ENCODE measurements around the gene NRN1L. TPM values are rescaled to one million over a fixed set of nuclear protein-coding genes. Genes with fewer than 3 reads are reported as not detected.

Gene NRN1L
- total RNA-seq, 2 donors from 2014 or later: 1.2 TPM; not detected in 1

GRCh38 chr16:67924140-67924906, 39.6 kb downstream of the NRN1L start:
- no peaks in the 10 kb centered on the region for H3K36me3 Mint-ChIP-seq
- ATAC-seq (peak in 1 of 2 donors; percentile 3), DNase-seq (ENCODE audit: low spot score) (no peak)
- H3K4me3 Mint-ChIP-seq: no peak overlapping the region
- H3K27ac Mint-ChIP-seq: no peak overlapping the region
- peaks cover 0 to 12% of the 10 kb centered on the region in 2 donors for H3K4me1 Mint-ChIP-seq (ENCODE audit: low read depth in 2 of 2)
- H3K9me3 Mint-ChIP-seq: no peaks in the 10 kb centered on the region
- no peaks in the 10 kb centered on the region for H3K27me3 Mint-ChIP-seq

- peaks cover 0 to 12% of the 10 kb centered on the region in 2 donors for H3K4me1 Mint-ChIP-seq (ENCODE audit: low read depth in 2 of 2)
- no peaks in the 10 kb centered on the region for H3K27me3 Mint-ChIP-seq
- no peaks in the 10 kb centered on the region for H3K9me3 Mint-ChIP-seq
- no peak for ATAC-seq
- peak overlapping the region in 1 of 2 donors; percentile 39 for H3K27ac Mint-ChIP-seq
- no peak for DNase-seq (ENCODE audit: low spot score)
- H3K36me3 Mint-ChIP-seq: no peaks in the 10 kb centered on the region
- H3K4me3 Mint-ChIP-seq: no peak overlapping the region
Measured at GRCh38 chr16:67926181-67926750, 41.6 kb downstream of the NRN1L start.

- Mint-ChIP-seq H3K36me3 (no peaks in the 10 kb centered on the region), H3K27me3 (no peaks in the 10 kb centered on the region), H3K4me1 (ENCODE audit: low read depth in 2 of 2) (peaks cover 0 to 10% of the 10 kb centered on the region in 2 donors), H3K4me3 (no peak overlapping the region), H3K9me3 (no peaks in the 10 kb centered on the region), H3K27ac (no peak overlapping the region)
- ATAC-seq (no peak), DNase-seq (ENCODE audit: low spot score) (no peak)
Measured at GRCh38 chr16:67927131-67927941, 42.7 kb downstream of the NRN1L start.

GRCh38 chr16:67928147-67928546, 43.5 kb downstream of the NRN1L start:
- ATAC-seq: no peak
- no peak for DNase-seq (ENCODE audit: low spot score)
- Mint-ChIP-seq H3K27ac (no peak overlapping the region), H3K4me1 (ENCODE audit: low read depth in 2 of 2) (peaks cover 0 to 9% of the 10 kb centered on the region in 2 donors), H3K9me3 (no peaks in the 10 kb centered on the region), H3K36me3 (no peaks in the 10 kb centered on the region), H3K27me3 (no peaks in the 10 kb centered on the region), H3K4me3 (no peak overlapping the region)

- Mint-ChIP-seq H3K36me3 (no peaks in the 10 kb centered on the region), H3K9me3 (no peaks in the 10 kb centered on the region), H3K27ac (no peak overlapping the region), H3K4me1 (ENCODE audit: low read depth in 2 of 2) (peaks cover 1 to 9% of the 10 kb centered on the region in 2 donors), H3K27me3 (no peaks in the 10 kb centered on the region), H3K4me3 (no peak overlapping the region)
- ATAC-seq: peak; percentile 71
- peak; percentile 77 for DNase-seq (ENCODE audit: low spot score)
Measured at GRCh38 chr16:67928561-67929364, 44.1 kb downstream of the NRN1L start.

- no peak for DNase-seq (ENCODE audit: low spot score)
- Mint-ChIP-seq H3K9me3 (no peaks in the 10 kb centered on the region), H3K4me1 (ENCODE audit: low read depth in 2 of 2) (peaks cover 10 to 13% of the 10 kb centered on the region in 2 donors), H3K36me3 (peaks cover 3% of the 10 kb centered on the region), H3K4me3 (no peak overlapping the region), H3K27ac (no peak overlapping the region), H3K27me3 (no peaks in the 10 kb centered on the region)
- no peak for ATAC-seq
Measured at GRCh38 chr16:67930191-67930590, 45.5 kb downstream of the NRN1L start.

- no peaks in the 10 kb centered on the region for H3K9me3 Mint-ChIP-seq
- peaks cover 16 to 19% of the 10 kb centered on the region in 2 donors for H3K4me1 Mint-ChIP-seq (ENCODE audit: low read depth in 2 of 2)
- no peaks in the 10 kb centered on the region for H3K27me3 Mint-ChIP-seq
- ATAC-seq (no peak), DNase-seq (ENCODE audit: low spot score) (no peak)
- H3K36me3 Mint-ChIP-seq: peaks cover 9% of the 10 kb centered on the region
- H3K27ac Mint-ChIP-seq: no peak overlapping the region
- H3K4me3 Mint-ChIP-seq: no peak overlapping the region
Measured at GRCh38 chr16:67930678-67931211, 46.1 kb downstream of the NRN1L start.

GRCh38 chr16:67931712-67932461, 47.2 kb downstream of the NRN1L start, which contains the start of gene CTRL:
Gene CTRL, minus strand, starts transcription at chr16:67931862. Its CDS starts 10 bp downstream, at chr16:67931852.
- peaks cover 19 to 22% of the 10 kb centered on the region in 2 donors for H3K4me1 Mint-ChIP-seq (ENCODE audit: low read depth in 2 of 2)
- no peak within 1 kb of the TSS for H3K4me3 Mint-ChIP-seq
- peaks cover 15% of the 10 kb centered on the region for H3K36me3 Mint-ChIP-seq
- DNase-seq (ENCODE audit: low spot score): no peak
- no peaks in the 10 kb centered on the region for H3K27me3 Mint-ChIP-seq
- no peak for ATAC-seq
- no peak within 1 kb of the TSS for H3K27ac Mint-ChIP-seq
- no peaks in the 10 kb centered on the region for H3K9me3 Mint-ChIP-seq

- H3K27me3 Mint-ChIP-seq: no peaks in the 10 kb centered on the region
- peaks cover 24 to 28% of the 10 kb centered on the region in 2 donors for H3K4me1 Mint-ChIP-seq (ENCODE audit: low read depth in 2 of 2)
- H3K4me3 Mint-ChIP-seq: no peak overlapping the region
- H3K9me3 Mint-ChIP-seq: no peaks in the 10 kb centered on the region
- peaks cover 16% of the 10 kb centered on the region for H3K36me3 Mint-ChIP-seq
- DNase-seq (ENCODE audit: low spot score) (no peak), ATAC-seq (no peak)
- H3K27ac Mint-ChIP-seq: no peak overlapping the region
Measured at GRCh38 chr16:67932462-67932840, 47.8 kb downstream of the NRN1L start.

GRCh38 chr16:67933805-67934204, 49.1 kb downstream of the NRN1L start:
- no peak for DNase-seq (ENCODE audit: low spot score)
- Mint-ChIP-seq H3K4me1 (ENCODE audit: low read depth in 2 of 2) (peaks cover 25% of the 10 kb centered on the region in 2 donors), H3K36me3 (peaks cover 16% of the 10 kb centered on the region), H3K4me3 (peak overlapping the region; percentile 92), H3K9me3 (no peaks in the 10 kb centered on the region), H3K27me3 (no peaks in the 10 kb centered on the region), H3K27ac (peak overlapping the region; percentile 43 to 92)
- no peak for ATAC-seq

GRCh38 chr16:67934306-67935100, 49.8 kb downstream of the NRN1L start:
- Mint-ChIP-seq H3K36me3 (peaks cover 16% of the 10 kb centered on the region), H3K4me3 (peak overlapping the region; percentile 92), H3K4me1 (ENCODE audit: low read depth in 2 of 2) (peaks cover 25% of the 10 kb centered on the region in 2 donors), H3K9me3 (no peaks in the 10 kb centered on the region), H3K27ac (peak overlapping the region; percentile 92 to 96), H3K27me3 (no peaks in the 10 kb centered on the region)
- ATAC-seq (no peak), DNase-seq (ENCODE audit: low spot score) (no peak)

GRCh38 chr16:67935101-67935401, 50.4 kb downstream of the NRN1L start:
- peak overlapping the region; percentile 92 for H3K4me3 Mint-ChIP-seq
- H3K27ac Mint-ChIP-seq: peak overlapping the region; percentile 92 to 96
- H3K9me3 Mint-ChIP-seq: no peaks in the 10 kb centered on the region
- peaks cover 29 to 30% of the 10 kb centered on the region in 2 donors for H3K4me1 Mint-ChIP-seq (ENCODE audit: low read depth in 2 of 2)
- ATAC-seq: no peak
- peaks cover 16% of the 10 kb centered on the region for H3K36me3 Mint-ChIP-seq
- DNase-seq (ENCODE audit: low spot score): no peak
- no peaks in the 10 kb centered on the region for H3K27me3 Mint-ChIP-seq
